ENCODE data around the gene LSM14B. TPM values are rescaled to one million over a fixed set of nuclear protein-coding genes. Genes with fewer than 3 reads are reported as not detected.

LSM14B gene
- total and polyA plus RNA-seq, 7 donors: 26.4 to 67.0 (median 54.2) TPM

- Histone ChIP-seq H3K9me3 (no peaks in the 10 kb centered on the region), H3K27me3 (ENCODE audit: insufficient read depth in 3 of 3, low read length in 2 of 3) (no peaks in the 10 kb centered on the region), H3K36me3 (ENCODE audit: insufficient read depth in 1 of 2, low read depth in 1 of 2) (peaks cover 12 to 42% of the 10 kb centered on the region in 2 donors), H3K27ac (peak overlapping the region; percentile 93), H3K4me3 (peak overlapping the region; percentile 81), H3K4me1 (peaks cover 22% of the 10 kb centered on the region)
- WGBS, 3 donors: 0 to 2% (median 1%) methylated on average over 27 to 71 of the region's 71 CpGs
- TF ChIP-seq CTCF (IDR thresholded peaks at IDR 0.05): no peak
- intact Hi-C loops (cut with DNase I): loop anchor here (2.0 kb wide), 2 partner anchors 40 to 78 kb away; partner anchors contain the start of genes MTG2 (in 1 of the 2) and TAF4 (in 1 of the 2)
- peak in 1 of 2 donors; percentile 44 for DNase-seq
- ATAC-seq: peak; percentile 4 to 27 (median 14)
Measured at GRCh38 chr20:62142252-62143080, 20.2 kb downstream of the LSM14B start.

- DNase-seq (peak; percentile 91 to 94), ATAC-seq (peak; percentile 82 to 88 (median 88))
- peaks cover 22% of the 10 kb centered on the region for H3K4me1 ChIP-seq
- H3K9me3 ChIP-seq: no peaks in the 10 kb centered on the region
- H3K4me3 ChIP-seq: peak within 1 kb of the TSS; percentile 81
- intact Hi-C loops (cut with DNase I): loop anchor here (2.0 kb wide), 2 partner anchors 39 to 79 kb away; partner anchors contain the start of genes MTG2 (in 1 of the 2) and TAF4 (in 1 of the 2)
- no peaks in the 10 kb centered on the region for H3K27me3 ChIP-seq (ENCODE audit: insufficient read depth in 3 of 3, low read length in 2 of 3)
- WGBS, 3 donors: 0 to 1% (median 0%) methylated on average over 39 to 148 of the region's 148 CpGs
- no peak for TF ChIP-seq CTCF (IDR thresholded peaks at IDR 0.05)
- H3K36me3 ChIP-seq (ENCODE audit: insufficient read depth in 1 of 2, low read depth in 1 of 2): peaks cover 6 to 33% of the 10 kb centered on the region in 2 donors
- H3K27ac ChIP-seq: peak within 1 kb of the TSS; percentile 93
Measured at GRCh38 chr20:62143081-62143956, 21.0 kb downstream of the LSM14B start, which contains the start of the genes PSMA7 and SS18L1. PSMA7 (minus strand) TSS chr20:62143394; CDS start chr20:62143303, 91 bp downstream. SS18L1 (plus strand) TSS chr20:62143769; CDS start chr20:62143821, 52 bp downstream.

GRCh38 chr20:62143957-62144825, 21.9 kb downstream of the LSM14B start:
- intact Hi-C loops (cut with DNase I): loop anchor here (2.0 kb wide), 2 partner anchors 39 to 79 kb away; partner anchors contain the start of genes MTG2 (in 1 of the 2) and TAF4 (in 1 of the 2)
- H3K27ac ChIP-seq: peak overlapping the region; percentile 93
- DNase-seq (peak; percentile 67 to 85), ATAC-seq (peak; percentile 23 to 65 (median 50))
- no peaks in the 10 kb centered on the region for H3K27me3 ChIP-seq (ENCODE audit: insufficient read depth in 3 of 3, low read length in 2 of 3)
- peaks cover 23% of the 10 kb centered on the region for H3K4me1 ChIP-seq
- peaks cover under 1 to 24% of the 10 kb centered on the region in 2 donors for H3K36me3 ChIP-seq (ENCODE audit: insufficient read depth in 1 of 2, low read depth in 1 of 2)
- 1% methylated on average over 58 to 104 of the region's 104 CpGs for WGBS, 3 donors
- H3K4me3 ChIP-seq: peak overlapping the region; percentile 81
- TF ChIP-seq CTCF (IDR thresholded peaks at IDR 0.05): no peak
- no peaks in the 10 kb centered on the region for H3K9me3 ChIP-seq

- ATAC-seq (no peak), DNase-seq (no peak)
- H3K9me3 ChIP-seq: no peaks in the 10 kb centered on the region
- intact Hi-C loops (cut with DNase I): no loop called here
- no peaks in the 10 kb centered on the region for H3K27me3 ChIP-seq (ENCODE audit: insufficient read depth in 3 of 3, low read length in 2 of 3)
- TF ChIP-seq CTCF (IDR thresholded peaks at IDR 0.05): no peak
- peaks cover 0 to 10% of the 10 kb centered on the region in 2 donors for H3K36me3 ChIP-seq (ENCODE audit: insufficient read depth in 1 of 2, low read depth in 1 of 2)
- peaks cover 31% of the 10 kb centered on the region for H3K4me1 ChIP-seq
- no peak overlapping the region for H3K27ac ChIP-seq
- no peak overlapping the region for H3K4me3 ChIP-seq
- WGBS, 3 donors: 94 to 96% (median 95%) methylated on average over 7 of the region's 7 CpGs
Measured at GRCh38 chr20:62145688-62146018, 23.4 kb downstream of the LSM14B start.
